HL-60/S4 treated with phorbol 12-myristate 13-acetate at 8.2 ng/mL for 4 days and 3 days (cell line): Measurements from ENCODE around the gene CPNE6.
"Not testable (repeated sequence)": the region's sequence is repeated elsewhere in the genome, so short reads cannot be mapped to it uniquely, and the experiment has no call there.

ENCODE experiments used
- in situ Hi-C: fragments of 300-500 bp; cut with MboI; formaldehyde crosslinking; loops from 2 replicates; pipeline ENCODE4 v1.15.0; 2022; ENCODE audit warnings: low sequenced_read_pairs

Gene CPNE6

GRCh38 chr14:24071144-24071697, at the start of gene CPNE6:
CPNE6 (plus strand) TSS chr14:24071562; CDS start chr14:24072937, 1,375 bp downstream.
- in situ Hi-C loops, result no loop called here

- in situ Hi-C loops, result not testable (repeated sequence)
These were observed 46.4 kb upstream of the CPNE6 start for GRCh38 chr14:24024939-24025418.

GRCh38 chr14:24029687-24030086, 41.7 kb upstream of the CPNE6 start:
- in situ Hi-C loops, result not testable (repeated sequence)

GRCh38 chr14:24031331-24031730, 40.0 kb upstream of the CPNE6 start:
- in situ Hi-C loops, result not testable (repeated sequence)

- in situ Hi-C loops, result no loop called here
These were observed 38.5 kb upstream of the CPNE6 start for GRCh38 chr14:24032727-24033418.

GRCh38 chr14:24035769-24036168, 35.6 kb upstream of the CPNE6 start:
- in situ Hi-C loops, result not testable (repeated sequence)

GRCh38 chr14:24036169-24036962, 35.0 kb upstream of the CPNE6 start:
- in situ Hi-C loops, result no loop called here

GRCh38 chr14:24036963-24037657, 34.3 kb upstream of the CPNE6 start:
- in situ Hi-C loops, result not testable (repeated sequence)

- in situ Hi-C loops, result no loop called here
These were observed 33.7 kb upstream of the CPNE6 start for GRCh38 chr14:24037658-24038037.

- in situ Hi-C loops, result no loop called here
These were observed 32.7 kb upstream of the CPNE6 start for GRCh38 chr14:24038686-24039085.

- in situ Hi-C loops, result no loop called here
These were observed 30.7 kb upstream of the CPNE6 start for GRCh38 chr14:24040692-24041091.

- in situ Hi-C loops, result no loop called here
These were observed 28.6 kb upstream of the CPNE6 start for GRCh38 chr14:24042746-24043145.

- in situ Hi-C loops, result not testable (repeated sequence)
These were observed 22.4 kb upstream of the CPNE6 start for GRCh38 chr14:24049002-24049401.

GRCh38 chr14:24050753-24051152, 20.6 kb upstream of the CPNE6 start:
- in situ Hi-C loops, result not testable (repeated sequence)

- in situ Hi-C loops, result no loop called here
These were observed 20.1 kb upstream of the CPNE6 start for GRCh38 chr14:24051176-24051788.

- in situ Hi-C loops, result no loop called here
These were observed 19.3 kb upstream of the CPNE6 start, which contains the start of gene CARMIL3 for GRCh38 chr14:24051789-24052655. CARMIL3 (plus strand) TSS chr14:24052009; CDS start chr14:24052154, 145 bp downstream.

GRCh38 chr14:24052656-24053547, 18.5 kb upstream of the CPNE6 start:
- in situ Hi-C loops, result no loop called here

GRCh38 chr14:24053548-24054323, 17.6 kb upstream of the CPNE6 start:
- in situ Hi-C loops, result no loop called here
